Kidney (tissue), 14 donors: ENCODE measurements around the gene BIN1. TPM values are rescaled to one million over a fixed set of nuclear protein-coding genes. Genes with fewer than 3 reads are reported as not detected.
A peak's percentile ranks its signal among the peaks of the same experiment; 100 is the strongest.

Source experiments
- DNase-seq, 5 donors: peaks; one replicate each; pipeline ENCODE4 v3.0.0-alpha.2; 2013 to 2020
- FAIRE-seq: peaks from 2 replicates; lab custom pipeline; 2012; peaks lifted over from hg19 to GRCh38; lab: Jason Lieb, UNC
- H3K27ac ChIP-seq, 2 donors: one replicate each; pipeline ENCODE4 v1.7.0; 2013; ENCODE audit warnings: low read depth in 2 of 2, low read length in 2 of 2, inconsistent platforms in 1 of 2
- H3K27me3 ChIP-seq: one replicate; pipeline ENCODE4 v1.7.1; 2013; ENCODE audit warnings: low read length, inconsistent platforms; ENCODE audit not compliant: control insufficient read depth, insufficient read depth
- H3K36me3 ChIP-seq, 3 donors: one replicate each; pipeline versions ENCODE4 v1.7.0 to v1.7.1; 2013; ENCODE audit warnings: low read length in 3 of 3, control low read depth in 1 of 3, inconsistent platforms in 1 of 3; ENCODE audit not compliant: insufficient read depth in 3 of 3, control insufficient read depth in 2 of 3
- H3K4me1 ChIP-seq, 3 donors: one replicate each; pipeline versions ENCODE4 v1.7.0 to v1.7.1; 2013; ENCODE audit warnings: low read length in 3 of 3, inconsistent platforms in 1 of 3, low read depth in 1 of 3; ENCODE audit not compliant: control insufficient read depth in 2 of 3, insufficient read depth in 2 of 3
- H3K4me3 ChIP-seq, 3 donors: one replicate each; pipeline versions ENCODE4 v1.7.0 to v1.8.1; 2013; ENCODE audit warnings: low read length in 3 of 3, control low read depth in 1 of 3, inconsistent platforms in 1 of 3
- H3K9ac ChIP-seq, 3 donors: one replicate each; pipeline versions ENCODE4 v1.7.0 to v1.7.1; 2013; ENCODE audit warnings: low read length in 3 of 3, control low read depth in 1 of 3, inconsistent platforms in 1 of 3
- H3K9me3 ChIP-seq, 3 donors: one replicate each; pipeline versions ENCODE4 v1.7.0 to v1.7.1; 2013; ENCODE audit warnings: low read length in 3 of 3, control low read depth in 1 of 3, inconsistent platforms in 1 of 3; ENCODE audit not compliant: control insufficient read depth in 2 of 3, insufficient read depth in 1 of 3
- intact Hi-C: fragments of 100-400 bp; cut with DNase I; formaldehyde crosslinking; loops from one replicate; pipeline ENCODE4 v1.11.1; 2022
- polyA plus RNA-seq: library from polyadenylated mRNA; stranded (reverse); fragments of 350-450 nt; fragmentation: Illumina TruSeq; extraction: RNeasy Lipid Tissue Mini Kit (QIAGEN cat#74804); gene quantifications from one replicate; pipeline ENCODE4 v1.2.3, GENCODE V29; 2014; ENCODE audit warnings: low read depth, low replicate concordance; ENCODE audit not compliant: insufficient read depth
- total RNA-seq: library from RNA; stranded (reverse); fragmentation: NEBNext Ultra II Directional; extraction: Animal tissue kit (Norgen Biotek cat#: 25700); gene quantifications from one replicate; pipeline ENCODE4 v1.2.1, GENCODE V29; 2021
- TF ChIP-seq, protein P1 (sequence below): IDR thresholded peaks from 3 replicates; pipeline ENCODE4 v1.5.1; 2012; ENCODE audit warnings: mild to moderate bottlenecking, moderate library complexity, borderline replicate concordance; ENCODE audit not compliant: insufficient read depth; ENCODE audit errors: extremely low read depth
- donor health status: control.
- donor health status: control.
- donor health status: control.
- donor health status: control.
- donor health status: control.
- donor health status: DM: yes; HTN: yes; CAD: no.
- donor health status: Normal renal cell carcinoma (clear cell type).

Gene BIN1
- total and polyA plus RNA-seq, 2 donors from 2014 or later: 121 to 167 TPM

GRCh38 chr2:127048618-127048935 is 58.4 kb downstream of the BIN1 start:
- no peak overlapping the region for H3K9ac ChIP-seq
- H3K27ac ChIP-seq: no peak overlapping the region
- DNase-seq (peak in 2 of 5 donors; percentile 7 to 61), FAIRE-seq (no peak)
- no peak overlapping the region for H3K4me3 ChIP-seq
- intact Hi-C loops: no loop called here
- peaks cover 0 to 7% (median 0%) of the 10 kb centered on the region in 3 donors for H3K4me1 ChIP-seq
- H3K36me3 ChIP-seq: peaks cover 0 to 3% (median 0%) of the 10 kb centered on the region in 3 donors
- H3K27me3 ChIP-seq: no peaks in the 10 kb centered on the region
- no peaks in the 10 kb centered on the region for H3K9me3 ChIP-seq
- TF ChIP-seq, protein P1, sequence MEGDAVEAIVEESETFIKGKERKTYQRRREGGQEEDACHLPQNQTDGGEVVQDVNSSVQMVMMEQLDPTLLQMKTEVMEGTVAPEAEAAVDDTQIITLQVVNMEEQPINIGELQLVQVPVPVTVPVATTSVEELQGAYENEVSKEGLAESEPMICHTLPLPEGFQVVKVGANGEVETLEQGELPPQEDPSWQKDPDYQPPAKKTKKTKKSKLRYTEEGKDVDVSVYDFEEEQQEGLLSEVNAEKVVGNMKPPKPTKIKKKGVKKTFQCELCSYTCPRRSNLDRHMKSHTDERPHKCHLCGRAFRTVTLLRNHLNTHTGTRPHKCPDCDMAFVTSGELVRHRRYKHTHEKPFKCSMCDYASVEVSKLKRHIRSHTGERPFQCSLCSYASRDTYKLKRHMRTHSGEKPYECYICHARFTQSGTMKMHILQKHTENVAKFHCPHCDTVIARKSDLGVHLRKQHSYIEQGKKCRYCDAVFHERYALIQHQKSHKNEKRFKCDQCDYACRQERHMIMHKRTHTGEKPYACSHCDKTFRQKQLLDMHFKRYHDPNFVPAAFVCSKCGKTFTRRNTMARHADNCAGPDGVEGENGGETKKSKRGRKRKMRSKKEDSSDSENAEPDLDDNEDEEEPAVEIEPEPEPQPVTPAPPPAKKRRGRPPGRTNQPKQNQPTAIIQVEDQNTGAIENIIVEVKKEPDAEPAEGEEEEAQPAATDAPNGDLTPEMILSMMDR: no peak

DNA sequence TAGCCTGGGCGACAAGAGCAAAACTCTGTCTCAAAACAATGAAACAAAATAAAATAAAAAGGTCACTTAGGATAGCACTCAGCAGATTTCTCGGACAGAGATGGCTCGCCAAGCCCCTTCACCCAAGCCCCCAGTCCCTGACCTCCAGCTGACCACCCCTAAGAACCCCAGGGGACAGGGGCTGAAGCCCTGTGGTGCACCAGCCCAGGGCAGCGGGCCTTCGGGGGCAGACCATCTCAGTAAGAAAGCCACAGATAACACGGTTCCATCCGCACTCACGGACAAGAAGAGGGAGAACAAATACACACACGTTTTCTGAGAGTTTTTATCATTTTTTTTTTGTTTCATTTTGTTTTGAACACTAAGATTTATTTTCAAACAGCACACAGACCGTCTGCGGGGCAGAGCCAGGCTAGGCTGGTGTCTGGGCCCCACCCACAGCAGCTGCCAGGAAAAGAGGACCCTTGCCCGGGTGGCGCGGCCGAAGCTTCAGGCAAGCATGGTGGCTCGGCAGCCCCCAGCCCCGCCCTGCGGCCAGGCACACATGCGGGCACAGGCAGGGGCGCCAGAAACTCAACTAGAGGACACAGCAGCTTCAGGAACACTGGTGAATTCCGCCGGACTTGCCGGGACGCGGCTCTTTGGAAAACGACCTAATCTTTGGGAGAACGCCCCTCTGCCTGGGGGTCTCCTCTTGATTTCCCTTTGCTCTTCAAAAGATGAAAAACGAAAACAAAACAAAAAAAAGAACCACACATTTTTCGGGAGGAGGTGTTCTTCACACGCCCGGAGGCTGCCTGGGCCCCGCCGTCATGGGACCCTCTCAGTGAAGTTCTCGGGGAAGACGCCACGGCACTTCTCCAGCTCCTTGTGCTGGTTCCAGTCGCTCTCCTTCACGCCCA is 59.0 kb downstream of the BIN1 start:
- Histone ChIP-seq H3K36me3 (peaks cover 0 to 3% (median 0%) of the 10 kb centered on the region in 3 donors), H3K9me3 (no peaks in the 10 kb centered on the region), H3K9ac (no peak overlapping the region), H3K27ac (no peak overlapping the region), H3K4me1 (peaks cover 0 to 2% (median 0%) of the 10 kb centered on the region in 3 donors), H3K27me3 (no peaks in the 10 kb centered on the region), H3K4me3 (no peak overlapping the region)
- TF ChIP-seq, protein P1: no peak
- FAIRE-seq (no peak), DNase-seq (peak in 2 of 5 donors; percentile 45 to 68)
- intact Hi-C loops: no loop called here

DNA sequence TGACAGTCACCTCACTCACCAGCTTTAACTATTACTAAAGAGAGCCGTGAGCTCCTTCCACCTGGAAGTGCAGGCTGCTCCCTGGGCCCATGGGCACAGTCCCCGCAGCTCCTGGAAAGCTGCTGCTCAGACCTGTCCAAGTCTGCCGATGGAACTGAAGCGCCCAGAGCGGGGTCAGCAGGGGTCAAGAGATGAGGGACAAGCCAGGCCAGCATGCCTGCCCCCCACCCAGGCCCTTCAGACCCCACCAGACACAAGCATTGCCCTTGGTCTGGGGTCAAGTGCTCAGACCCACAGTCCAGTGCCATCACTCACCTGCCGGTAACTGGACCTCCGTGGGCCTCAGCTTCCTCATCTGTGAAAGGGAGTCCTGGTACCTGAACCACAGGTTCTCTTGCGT is 59.9 kb downstream of the BIN1 start:
- Histone ChIP-seq H3K36me3 (peaks cover 0 to 3% (median 0%) of the 10 kb centered on the region in 3 donors), H3K4me1 (peaks cover 0 to 2% (median 0%) of the 10 kb centered on the region in 3 donors), H3K27ac (no peak overlapping the region), H3K4me3 (no peak overlapping the region), H3K27me3 (no peaks in the 10 kb centered on the region), H3K9ac (no peak overlapping the region), H3K9me3 (no peaks in the 10 kb centered on the region)
- no peak for FAIRE-seq
- TF ChIP-seq, protein P1: no peak
- peak in 2 of 5 donors; percentile 52 to 68 for DNase-seq
- intact Hi-C loops: no loop called here
